Stimulated activated CD4-positive, alpha-beta T cell treated with anti-CD3 and anti-CD28 coated beads, Interleukin-15, amount 100 ng/mL, for 1 hour (primary cell): Measurements from ENCODE around the gene PCSK6.
A peak's percentile ranks its signal among the peaks of the same experiment; 100 is the strongest.
"Not testable (repeated sequence)": the region's sequence is repeated elsewhere in the genome, so short reads cannot be mapped to it uniquely, and the experiment has no call there.

Experiments used
- DNase-seq, 2 donors: peaks; one replicate each; pipeline ENCODE4 v3.0.0-alpha.2; 2020; ENCODE audit warnings: low read depth in 1 of 2, low spot score in 1 of 2

Gene PCSK6

GRCh38 chr15:101359365-101359947 lies 130.1 kb downstream of the PCSK6 start:
- no peak for DNase-seq

DNA sequence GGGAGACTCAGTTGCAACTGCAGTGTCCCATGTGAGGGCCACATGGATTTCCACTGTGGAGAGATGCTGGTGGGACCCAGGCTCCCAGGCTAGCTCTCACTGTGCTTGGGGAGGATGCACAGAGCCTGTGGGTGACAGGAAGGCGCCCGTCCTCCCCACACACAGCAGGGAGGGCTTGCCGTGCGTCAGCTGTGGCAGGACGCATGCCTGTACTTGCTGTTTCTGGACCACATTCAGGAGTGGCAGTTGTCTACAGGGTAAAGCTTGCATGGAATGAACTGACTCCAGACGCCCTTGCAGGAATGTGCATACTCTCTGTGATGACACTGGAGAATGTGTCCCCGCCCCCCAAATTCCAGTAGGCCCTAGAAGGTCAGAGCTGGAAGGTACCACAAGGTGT lies 130.6 kb downstream of the PCSK6 start:
- DNase-seq = no peak

DNA sequence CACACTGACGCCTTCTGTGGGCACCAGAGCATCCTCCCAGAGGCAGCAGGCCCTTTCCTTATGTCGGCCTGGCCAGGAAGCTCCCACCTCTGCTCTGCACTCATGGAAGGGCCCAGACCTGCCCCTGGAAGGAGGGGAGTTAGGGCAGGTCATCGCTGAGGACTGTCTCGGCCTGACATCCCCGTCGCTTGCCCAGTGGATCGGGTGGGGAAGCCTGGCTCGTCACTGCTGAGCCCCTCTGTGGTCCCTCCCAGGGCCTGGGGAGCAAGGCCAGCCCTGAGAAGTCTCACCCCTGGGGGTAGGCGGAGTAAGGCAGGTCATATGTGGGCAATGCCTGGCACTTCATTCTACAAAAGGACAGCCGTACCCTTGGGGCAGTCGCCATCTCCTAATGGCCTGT lies 131.6 kb downstream of the PCSK6 start:
- no peak for DNase-seq

GRCh38 chr15:101357333-101357732 lies 132.2 kb downstream of the PCSK6 start:
- no peak for DNase-seq

GRCh38 chr15:101356512-101357172 lies 132.9 kb downstream of the PCSK6 start:
- DNase-seq = not testable (repeated sequence)

DNA sequence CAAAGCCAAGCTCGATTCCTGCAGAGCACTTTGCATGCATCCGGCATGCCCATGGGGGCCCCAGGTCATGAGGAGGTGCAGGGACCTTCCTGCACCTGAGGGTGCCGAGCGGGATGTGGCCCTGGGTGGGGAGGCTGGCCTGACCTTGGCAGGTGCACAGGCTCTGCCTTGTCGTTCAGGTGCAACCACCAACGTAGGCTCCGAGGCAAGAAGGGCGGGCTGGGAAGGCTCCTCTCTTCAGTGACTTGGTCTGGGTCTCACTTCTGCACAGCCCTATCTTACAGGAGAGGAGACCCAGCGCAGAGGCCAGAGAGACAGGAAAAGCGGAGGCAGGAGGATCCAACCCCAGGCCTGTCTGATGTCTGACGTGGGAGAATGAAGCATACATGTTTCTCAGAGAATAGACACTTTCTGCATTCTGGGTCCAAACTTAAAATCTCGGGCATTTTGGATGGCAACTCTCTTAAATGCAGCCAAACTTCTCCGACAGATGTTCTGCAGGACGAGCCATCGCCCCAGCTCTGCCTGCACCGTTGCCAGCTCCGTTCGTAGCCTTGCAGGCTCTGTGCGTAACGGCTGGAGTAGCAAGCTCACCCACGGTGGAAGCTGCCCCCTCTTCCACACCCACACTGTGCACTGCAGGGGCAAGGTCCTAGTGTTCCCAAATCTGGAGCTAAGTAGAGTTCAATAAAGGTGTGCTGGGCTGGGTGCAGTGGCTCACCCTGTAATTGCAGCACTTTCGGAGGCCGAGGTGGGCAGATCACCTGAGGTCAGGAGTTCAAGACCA lies 133.6 kb downstream of the PCSK6 start:
- no peak for DNase-seq

- no peak for DNase-seq
Measured at GRCh38 chr15:101354891-101355623, 134.4 kb downstream of the PCSK6 start.

DNA sequence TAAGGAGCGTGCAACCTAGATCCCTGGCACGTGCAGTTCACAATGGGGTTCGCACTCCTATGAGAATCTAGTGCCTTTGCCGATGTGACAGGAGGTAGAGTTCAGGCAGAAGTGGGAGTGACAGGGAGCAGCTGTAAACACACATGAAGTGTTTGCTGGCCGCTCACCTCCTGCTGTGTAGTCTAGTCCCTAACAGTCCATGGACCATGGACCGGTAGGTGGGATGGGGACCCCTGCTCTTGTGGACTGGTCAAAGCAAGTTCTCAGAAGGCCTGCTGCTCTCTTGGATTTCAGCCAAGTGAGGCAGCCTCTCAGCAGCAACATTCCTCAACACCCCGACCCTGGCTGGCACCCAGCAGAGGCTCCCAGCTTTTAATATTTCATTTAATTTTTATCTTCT lies 136.3 kb downstream of the PCSK6 start:
- DNase-seq = no peak

DNA sequence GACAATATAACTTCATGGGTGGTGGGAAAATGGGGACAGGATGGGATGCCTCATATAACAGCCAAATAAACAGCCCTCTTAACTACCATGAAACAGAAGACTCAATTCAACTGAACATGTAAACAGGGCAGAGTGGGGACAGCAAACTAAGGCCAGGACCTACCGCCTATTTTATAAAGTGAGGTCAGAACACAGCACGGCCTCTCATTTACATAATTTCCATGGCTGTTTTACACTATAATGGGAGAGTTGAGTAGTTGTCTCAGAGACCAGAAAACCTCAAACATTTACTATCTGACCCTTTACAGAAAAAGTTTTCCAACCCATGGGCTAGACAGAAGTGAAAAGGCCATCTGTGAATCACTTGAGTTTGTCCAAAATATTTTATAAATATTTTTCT lies 137.8 kb downstream of the PCSK6 start:
- DNase-seq = no peak

- DNase-seq = no peak
Measured at GRCh38 chr15:101349047-101349951, 140.2 kb downstream of the PCSK6 start.

DNA sequence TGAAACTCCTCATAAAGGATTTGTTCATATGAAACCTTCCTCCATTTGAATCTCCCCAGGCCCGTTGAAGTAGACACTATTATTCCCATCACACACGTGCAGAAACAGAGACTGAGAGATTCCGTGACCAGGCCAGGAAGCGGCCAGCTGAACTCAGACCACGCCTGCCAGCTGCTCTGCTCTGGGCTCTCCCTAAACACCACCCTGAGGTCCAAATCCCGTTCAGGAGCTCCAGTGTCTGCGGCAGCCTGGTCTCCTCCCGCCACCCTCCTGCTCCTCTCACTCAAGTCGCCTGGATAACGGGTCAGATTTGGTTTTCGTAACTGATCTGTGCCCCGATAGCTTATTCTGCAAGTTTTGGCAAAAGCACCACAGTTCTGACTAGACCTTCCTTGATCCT lies 140.9 kb downstream of the PCSK6 start:
- DNase-seq = no peak

- DNase-seq = no peak
Measured at GRCh38 chr15:101348015-101348414, 141.5 kb downstream of the PCSK6 start.

DNA sequence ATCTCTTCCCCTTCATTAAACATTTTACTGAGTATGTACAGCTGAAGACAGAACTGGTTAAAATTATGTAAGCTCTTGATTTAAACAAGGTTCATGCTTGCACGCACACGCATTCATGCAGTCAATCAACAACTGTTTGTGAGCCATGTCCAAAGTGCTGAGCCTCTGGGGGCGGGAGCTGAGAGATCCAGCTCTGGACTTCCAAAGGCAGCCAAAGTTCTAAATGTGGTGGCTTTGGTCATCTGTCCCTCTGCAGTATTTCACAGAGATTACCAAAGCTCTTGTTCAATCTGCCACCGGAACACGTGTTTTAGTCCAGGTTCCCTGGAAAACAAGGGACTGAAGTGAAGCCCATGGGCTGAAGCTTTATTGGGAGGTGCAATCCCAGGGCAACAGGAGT lies 142.1 kb downstream of the PCSK6 start:
- DNase-seq = no peak

- DNase-seq = no peak
Measured at GRCh38 chr15:101346928-101347327, 142.6 kb downstream of the PCSK6 start.

DNA sequence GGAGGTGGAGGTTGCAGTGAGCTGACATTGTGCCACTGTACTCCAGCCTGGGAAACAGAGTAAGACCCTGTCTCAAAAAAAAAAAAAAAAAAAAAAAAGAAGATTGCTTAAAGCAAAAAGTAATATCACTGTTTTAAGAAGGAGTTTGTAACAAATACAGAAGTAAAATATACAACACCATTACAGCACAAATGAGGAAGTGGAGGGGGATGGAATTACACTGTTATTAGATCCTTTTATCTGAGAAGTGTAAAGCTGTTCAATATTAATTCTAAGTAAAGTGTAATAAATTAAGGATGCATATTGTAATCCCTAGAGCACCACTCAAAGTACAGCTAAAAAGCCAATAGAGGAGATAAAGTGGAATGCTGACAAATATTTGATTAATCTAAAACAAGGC lies 147.5 kb downstream of the PCSK6 start:
- no peak for DNase-seq

DNA sequence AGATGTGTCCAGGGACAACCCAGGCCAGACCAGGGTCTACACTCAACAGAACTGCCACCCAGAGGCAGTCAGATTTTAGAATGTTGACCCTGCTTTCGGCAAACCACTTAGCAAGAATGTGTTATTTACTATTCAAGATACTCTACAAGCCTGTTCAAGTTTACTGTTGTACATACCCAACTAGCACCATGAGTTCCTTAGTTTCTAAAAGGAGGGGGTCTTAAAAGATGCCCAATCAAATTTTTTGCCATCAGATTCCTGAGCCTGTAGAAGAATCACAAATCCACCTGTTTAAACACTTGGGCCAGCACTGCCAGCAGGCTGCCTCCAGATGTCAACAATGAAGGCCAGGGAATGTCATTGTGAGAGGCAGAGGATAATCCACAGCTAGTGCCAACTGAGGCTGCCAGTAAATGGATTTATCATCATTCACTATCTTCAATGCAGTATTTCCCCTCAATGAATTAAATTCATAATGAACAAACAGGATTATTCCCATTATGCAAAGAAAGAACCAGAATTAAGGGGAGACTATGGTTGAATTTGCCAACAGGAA lies 150.9 kb downstream of the PCSK6 start:
- DNase-seq = no peak

- DNase-seq = no peak
Measured at GRCh38 chr15:101337976-101338375, 151.5 kb downstream of the PCSK6 start.

GRCh38 chr15:101333907-101334789 lies 155.4 kb downstream of the PCSK6 start:
- peak in 1 of 2 donors; percentile 22 for DNase-seq

DNA sequence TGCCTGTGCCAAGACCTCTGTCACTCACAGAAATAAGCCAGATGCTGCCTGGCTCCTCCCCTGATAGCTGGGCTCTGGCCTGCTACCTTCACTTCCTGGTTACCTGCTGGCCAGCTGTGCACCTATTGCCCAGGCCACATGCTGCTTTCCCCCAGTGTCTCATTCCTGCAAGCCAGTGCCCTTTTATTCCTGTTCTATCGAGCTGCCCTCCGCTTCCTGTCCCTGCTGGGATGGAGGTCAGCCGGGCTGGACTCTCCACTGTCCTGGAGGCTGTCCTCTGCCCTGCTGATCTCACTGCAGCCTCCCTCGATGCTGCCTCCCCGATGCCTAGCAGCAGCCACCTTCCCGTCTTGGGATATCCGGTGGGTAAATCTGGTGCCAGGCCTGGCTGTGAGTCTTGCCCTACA lies 157.4 kb downstream of the PCSK6 start:
- DNase-seq = no peak
